GM20000 (cell line): Measurements from ENCODE around the gene RENBP.

Source experiments
- DNase-seq: peaks from one replicate; pipeline ENCODE4 v3.0.0; 2012; ENCODE audit warnings: low spot score
- TF ChIP-seq, protein P1 (sequence below): IDR thresholded peaks from 2 replicates; pipeline ENCODE4 v1.5.1; 2012; ENCODE audit warnings: mild to moderate bottlenecking, control low read depth; ENCODE audit errors: extremely low read depth, missing control alignments

Gene RENBP

DNA sequence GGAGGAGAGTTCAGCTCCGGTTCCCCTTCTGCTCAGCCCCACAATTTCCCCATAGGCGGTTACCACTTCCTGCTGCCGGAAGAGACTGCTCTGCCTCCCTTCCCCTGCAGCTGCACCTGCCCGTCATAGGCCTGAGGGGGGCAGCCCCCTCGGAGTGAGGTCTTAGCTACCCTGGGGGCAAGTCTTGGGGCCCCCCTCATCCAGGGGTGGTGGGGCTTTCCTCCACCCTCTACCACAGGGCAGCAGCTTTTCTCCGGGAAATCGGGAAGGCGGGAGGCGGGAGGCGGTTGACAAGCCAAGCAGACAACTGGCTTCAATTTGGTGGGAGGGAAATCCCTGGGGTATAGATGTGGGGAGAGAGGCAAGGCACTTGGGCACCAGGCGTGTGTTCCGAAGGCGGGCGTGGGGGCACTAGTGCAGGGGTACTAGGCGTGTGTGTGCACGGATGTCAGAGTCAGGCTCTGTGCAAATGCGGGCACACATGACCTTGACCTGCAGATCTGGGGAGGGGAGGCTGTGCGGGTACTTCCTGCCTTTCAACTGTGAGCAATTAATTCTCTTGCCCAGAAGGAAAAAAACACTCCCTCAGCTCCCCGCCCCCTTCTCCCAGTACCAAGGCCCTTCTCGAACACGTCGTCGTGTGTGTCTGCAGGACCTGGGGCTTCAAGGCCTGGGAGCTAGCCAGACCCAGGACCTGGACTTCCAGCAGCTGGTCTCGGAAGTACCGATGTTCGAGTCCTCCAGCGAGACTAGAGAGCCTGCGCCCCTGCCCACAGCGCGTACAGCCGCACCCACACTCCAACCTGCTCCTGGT lies 17.4 kb downstream of the RENBP start:
- TF ChIP-seq, protein P1, sequence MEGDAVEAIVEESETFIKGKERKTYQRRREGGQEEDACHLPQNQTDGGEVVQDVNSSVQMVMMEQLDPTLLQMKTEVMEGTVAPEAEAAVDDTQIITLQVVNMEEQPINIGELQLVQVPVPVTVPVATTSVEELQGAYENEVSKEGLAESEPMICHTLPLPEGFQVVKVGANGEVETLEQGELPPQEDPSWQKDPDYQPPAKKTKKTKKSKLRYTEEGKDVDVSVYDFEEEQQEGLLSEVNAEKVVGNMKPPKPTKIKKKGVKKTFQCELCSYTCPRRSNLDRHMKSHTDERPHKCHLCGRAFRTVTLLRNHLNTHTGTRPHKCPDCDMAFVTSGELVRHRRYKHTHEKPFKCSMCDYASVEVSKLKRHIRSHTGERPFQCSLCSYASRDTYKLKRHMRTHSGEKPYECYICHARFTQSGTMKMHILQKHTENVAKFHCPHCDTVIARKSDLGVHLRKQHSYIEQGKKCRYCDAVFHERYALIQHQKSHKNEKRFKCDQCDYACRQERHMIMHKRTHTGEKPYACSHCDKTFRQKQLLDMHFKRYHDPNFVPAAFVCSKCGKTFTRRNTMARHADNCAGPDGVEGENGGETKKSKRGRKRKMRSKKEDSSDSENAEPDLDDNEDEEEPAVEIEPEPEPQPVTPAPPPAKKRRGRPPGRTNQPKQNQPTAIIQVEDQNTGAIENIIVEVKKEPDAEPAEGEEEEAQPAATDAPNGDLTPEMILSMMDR = no peak
- peak; percentile 86 for DNase-seq

DNA sequence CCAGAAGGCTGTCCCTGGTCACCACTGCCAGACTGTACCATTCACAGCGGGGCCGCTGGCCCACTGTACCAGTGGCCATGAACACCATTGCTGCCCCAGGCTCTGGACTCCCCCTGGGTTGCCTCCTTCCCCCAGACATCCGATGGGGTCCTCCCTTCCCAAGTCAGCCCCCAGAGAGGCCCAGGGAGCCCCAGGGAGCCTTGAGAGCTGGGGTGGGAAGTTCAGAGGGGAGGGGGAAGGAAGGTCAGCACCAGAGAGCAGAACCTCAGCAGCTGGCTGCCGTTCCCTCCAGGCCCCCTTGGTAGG lies 17.9 kb downstream of the RENBP start:
- DNase-seq = no peak
- TF ChIP-seq, protein P1 = no peak

DNA sequence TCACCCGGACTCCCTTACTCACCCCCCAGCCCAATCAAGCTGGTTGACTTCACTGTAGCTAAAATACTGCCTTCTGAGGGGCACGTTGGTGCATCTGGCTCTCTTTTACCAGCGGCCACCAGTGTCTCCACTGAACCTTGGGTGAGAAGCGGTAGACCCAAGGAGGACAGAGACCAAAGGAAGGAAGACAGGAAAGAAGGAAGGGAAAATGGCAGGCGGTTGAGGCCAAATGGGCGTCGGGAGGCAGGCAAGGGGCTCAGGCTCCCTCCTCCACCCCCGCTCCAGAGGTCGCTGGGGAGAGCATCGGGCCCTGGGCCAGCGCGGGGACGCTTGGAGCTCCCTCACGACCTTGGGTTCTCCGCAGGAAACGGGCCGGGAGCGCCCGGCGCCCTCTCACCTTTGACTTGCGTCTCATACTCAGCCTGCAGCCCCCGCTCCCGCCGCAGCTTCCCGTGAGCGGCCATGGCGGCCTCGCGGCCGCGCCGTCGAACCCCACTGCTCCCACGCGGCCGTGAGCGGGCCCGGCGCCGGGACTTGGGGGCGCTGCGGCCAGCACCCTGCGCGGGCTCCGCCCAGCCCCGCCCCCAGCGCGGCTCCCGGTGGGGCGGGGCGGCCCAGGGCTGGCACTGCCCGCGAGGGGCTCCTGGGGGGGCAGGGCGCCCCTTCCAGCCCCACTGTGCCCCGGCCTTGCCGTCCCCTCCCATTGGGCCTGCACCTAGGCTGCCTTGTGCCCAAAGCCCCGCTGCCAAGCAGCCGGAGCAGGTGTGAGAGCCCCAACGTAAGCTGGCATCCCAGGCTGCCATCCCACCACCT lies 18.5 kb downstream of the RENBP start, which contains the start of gene ARHGAP4:
TSS of gene ARHGAP4 (minus strand) at position 526 of the 813 bp plus-strand sequence. CDS start at position 464, 62 bp downstream.
- TF ChIP-seq, protein P1 = no peak
- DNase-seq = peak; percentile 68

DNA sequence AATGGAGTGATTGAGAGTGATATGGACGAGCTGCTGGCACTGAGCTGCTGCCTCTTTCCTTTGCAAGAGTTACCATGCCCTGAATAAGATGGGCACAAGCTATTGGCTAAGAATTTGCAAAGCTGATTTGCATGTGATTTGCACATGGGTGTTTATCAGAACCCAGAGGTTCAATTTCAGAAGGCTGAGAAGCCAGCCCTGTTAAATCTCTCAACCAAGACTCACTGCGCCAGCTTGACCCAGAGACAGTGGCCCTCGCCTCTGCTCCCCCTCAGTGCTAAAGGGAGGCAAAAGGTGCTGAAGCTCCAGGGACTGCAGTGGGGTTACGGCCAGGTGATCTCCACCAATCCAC lies 19.1 kb downstream of the RENBP start:
- TF ChIP-seq, protein P1 = no peak
- peak; percentile 39 for DNase-seq

DNA sequence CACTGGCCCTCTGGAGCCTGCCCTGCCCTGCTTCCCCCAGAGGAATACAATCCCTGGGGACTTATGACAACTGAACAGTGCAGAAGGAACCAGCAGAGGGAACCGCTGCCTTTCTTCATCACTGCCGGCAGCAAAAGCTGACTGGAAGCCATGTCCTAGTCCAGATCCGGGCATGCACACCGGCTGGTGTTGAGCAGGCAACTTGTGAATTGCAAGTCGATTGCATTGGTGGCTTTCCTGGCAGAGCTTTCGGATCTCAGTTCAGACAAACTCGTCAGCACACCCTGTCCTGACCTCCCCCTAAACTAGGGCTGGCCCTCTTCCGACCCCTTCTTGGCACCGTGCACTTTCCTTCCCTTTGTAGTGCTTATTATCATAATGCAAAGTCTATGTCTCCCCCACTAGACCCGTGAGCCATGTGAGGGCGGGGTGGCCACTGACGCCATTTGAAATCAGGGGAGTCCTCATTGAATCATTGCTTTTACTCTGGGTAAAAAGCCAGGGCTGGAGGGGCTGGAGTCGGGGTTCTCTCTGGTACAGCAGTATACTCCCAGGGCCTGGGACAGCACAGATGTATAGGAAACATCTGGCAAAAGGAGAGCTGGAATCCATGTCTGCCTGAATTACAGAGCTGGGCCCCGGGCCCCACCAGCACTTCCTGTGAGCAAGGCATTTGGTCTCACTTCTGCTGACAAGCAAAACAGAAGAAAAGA lies 20.1 kb downstream of the RENBP start:
- TF ChIP-seq, protein P1 = no peak
- DNase-seq = peak; percentile 54

DNA sequence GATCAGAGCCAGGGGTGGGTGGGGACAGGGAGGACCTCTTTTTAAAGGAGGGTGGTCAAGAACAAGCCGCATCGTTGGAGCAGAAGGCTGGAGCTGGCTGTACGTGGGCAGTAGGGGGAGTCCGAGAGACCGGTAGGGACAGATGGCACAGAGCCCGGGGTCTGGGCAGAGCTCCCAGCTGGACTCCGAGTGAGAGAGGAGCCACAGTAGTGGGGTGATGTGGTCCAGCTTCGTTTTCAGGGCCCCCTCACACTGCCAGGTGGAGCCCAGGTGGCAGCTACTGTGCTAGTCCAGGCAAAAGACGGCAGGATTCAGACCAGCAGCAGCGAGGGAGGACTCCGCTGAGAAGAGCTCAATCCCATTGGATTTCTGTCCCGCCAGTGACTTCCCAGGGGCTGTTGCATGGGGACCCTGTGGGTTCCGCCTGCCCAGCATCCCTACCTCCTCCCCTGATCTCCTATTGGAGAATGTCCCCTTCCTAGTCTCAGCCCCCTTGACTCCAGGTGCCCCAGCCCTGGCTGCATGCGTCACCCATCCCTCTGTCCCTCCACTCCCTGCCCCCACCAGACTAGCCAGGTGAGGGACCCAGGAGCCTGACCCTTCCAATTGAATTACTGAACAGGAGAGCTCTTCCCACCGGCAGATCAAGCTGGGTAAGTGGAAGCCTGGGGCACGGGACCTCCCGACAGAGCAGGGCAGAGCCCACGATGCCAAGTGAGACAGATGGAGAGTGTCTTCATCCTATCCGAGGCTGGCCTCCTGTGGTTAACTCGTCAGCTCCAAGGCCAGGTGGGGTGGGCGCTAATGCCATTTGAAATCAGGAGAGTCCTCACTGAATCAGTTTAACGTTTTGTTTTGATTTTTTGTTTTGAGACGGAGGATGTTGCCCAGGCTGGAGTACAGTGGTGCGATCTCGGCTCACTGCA lies 21.2 kb downstream of the RENBP start:
- TF ChIP-seq, protein P1 = peak; percentile 17
- DNase-seq = peak; percentile 60
